ENCODE results near the gene SUGP1.

DNA sequence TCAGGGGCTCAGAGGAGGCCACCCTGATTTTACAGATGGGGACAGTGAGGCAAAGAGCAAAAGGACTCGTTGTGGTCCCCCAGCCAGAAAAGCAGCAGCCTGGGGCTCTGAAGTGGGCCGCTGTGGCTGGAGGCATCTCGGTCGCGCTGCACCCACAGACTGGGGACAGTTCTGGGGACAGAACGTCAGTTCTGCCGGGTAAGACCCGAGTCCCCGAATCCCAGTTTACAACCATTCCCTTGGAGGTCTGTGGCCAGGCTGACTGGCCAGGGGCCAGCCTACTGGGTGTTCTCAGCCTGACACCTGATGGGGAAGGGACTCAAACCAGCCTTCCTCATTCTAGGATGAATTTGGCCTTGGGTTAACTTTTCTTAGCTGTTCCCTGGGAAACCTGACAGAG, 14.1 kb downstream of the SUGP1 start:
- TF ChIP-seq, protein P1, sequence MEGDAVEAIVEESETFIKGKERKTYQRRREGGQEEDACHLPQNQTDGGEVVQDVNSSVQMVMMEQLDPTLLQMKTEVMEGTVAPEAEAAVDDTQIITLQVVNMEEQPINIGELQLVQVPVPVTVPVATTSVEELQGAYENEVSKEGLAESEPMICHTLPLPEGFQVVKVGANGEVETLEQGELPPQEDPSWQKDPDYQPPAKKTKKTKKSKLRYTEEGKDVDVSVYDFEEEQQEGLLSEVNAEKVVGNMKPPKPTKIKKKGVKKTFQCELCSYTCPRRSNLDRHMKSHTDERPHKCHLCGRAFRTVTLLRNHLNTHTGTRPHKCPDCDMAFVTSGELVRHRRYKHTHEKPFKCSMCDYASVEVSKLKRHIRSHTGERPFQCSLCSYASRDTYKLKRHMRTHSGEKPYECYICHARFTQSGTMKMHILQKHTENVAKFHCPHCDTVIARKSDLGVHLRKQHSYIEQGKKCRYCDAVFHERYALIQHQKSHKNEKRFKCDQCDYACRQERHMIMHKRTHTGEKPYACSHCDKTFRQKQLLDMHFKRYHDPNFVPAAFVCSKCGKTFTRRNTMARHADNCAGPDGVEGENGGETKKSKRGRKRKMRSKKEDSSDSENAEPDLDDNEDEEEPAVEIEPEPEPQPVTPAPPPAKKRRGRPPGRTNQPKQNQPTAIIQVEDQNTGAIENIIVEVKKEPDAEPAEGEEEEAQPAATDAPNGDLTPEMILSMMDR (IDR thresholded peaks at IDR 0.05), result no peak
- TF ChIP-seq POLR2A (IDR thresholded peaks at IDR 0.05), result no peak

All from transverse colon (tissue), 3 donors.